Activated T-helper 2 cell treated with anti-CD3 and anti-CD28 coated beads, Interferon-gamma antibody, Interleukin-2, Interleukin-4, amounts not matched to agents 10 μg/mL and 5 μg/mL and 100 μg/mL, durations not matched to agents 14 hours and 24 hours and 36 hours (primary cell): ENCODE results near the gene PPP4R4. TPM values are rescaled to one million over a fixed set of nuclear protein-coding genes. Genes with fewer than 3 reads are reported as not detected.

Source experiments
- DNase-seq: peaks from one replicate; pipeline ENCODE4 v3.0.0; 2021; ENCODE audit warnings: low spot score
- H3K27ac Mint-ChIP-seq: one replicate; pipeline ENCODE4 v1.8.0; 2021; ENCODE audit warnings: mixed read lengths
- H3K27me3 Mint-ChIP-seq: one replicate; pipeline ENCODE4 v1.8.0; 2021; ENCODE audit warnings: low read depth, mixed read lengths
- H3K36me3 Mint-ChIP-seq: one replicate; pipeline ENCODE4 v1.8.0; 2021; ENCODE audit warnings: low read depth, mixed read lengths
- H3K4me1 Mint-ChIP-seq: one replicate; pipeline ENCODE4 v1.8.0; 2021; ENCODE audit warnings: low read depth, mixed read lengths
- H3K4me3 Mint-ChIP-seq: one replicate; pipeline ENCODE4 v1.8.0; 2021; ENCODE audit warnings: low read depth, mild to moderate bottlenecking, moderate library complexity, mixed read lengths
- H3K9me3 Mint-ChIP-seq: one replicate; pipeline ENCODE4 v1.8.0; 2021; ENCODE audit warnings: mixed read lengths
- intact Hi-C: fragments of 100-400 bp; cut with micrococcal nuclease; formaldehyde crosslinking; loops from one replicate; pipeline ENCODE4 v1.15.1; 2023
- total RNA-seq: library from RNA; stranded (reverse); gene quantifications from 2 replicates; pipeline ENCODE4 v1.2.3, GENCODE V29; 2022

Gene PPP4R4, protein sequence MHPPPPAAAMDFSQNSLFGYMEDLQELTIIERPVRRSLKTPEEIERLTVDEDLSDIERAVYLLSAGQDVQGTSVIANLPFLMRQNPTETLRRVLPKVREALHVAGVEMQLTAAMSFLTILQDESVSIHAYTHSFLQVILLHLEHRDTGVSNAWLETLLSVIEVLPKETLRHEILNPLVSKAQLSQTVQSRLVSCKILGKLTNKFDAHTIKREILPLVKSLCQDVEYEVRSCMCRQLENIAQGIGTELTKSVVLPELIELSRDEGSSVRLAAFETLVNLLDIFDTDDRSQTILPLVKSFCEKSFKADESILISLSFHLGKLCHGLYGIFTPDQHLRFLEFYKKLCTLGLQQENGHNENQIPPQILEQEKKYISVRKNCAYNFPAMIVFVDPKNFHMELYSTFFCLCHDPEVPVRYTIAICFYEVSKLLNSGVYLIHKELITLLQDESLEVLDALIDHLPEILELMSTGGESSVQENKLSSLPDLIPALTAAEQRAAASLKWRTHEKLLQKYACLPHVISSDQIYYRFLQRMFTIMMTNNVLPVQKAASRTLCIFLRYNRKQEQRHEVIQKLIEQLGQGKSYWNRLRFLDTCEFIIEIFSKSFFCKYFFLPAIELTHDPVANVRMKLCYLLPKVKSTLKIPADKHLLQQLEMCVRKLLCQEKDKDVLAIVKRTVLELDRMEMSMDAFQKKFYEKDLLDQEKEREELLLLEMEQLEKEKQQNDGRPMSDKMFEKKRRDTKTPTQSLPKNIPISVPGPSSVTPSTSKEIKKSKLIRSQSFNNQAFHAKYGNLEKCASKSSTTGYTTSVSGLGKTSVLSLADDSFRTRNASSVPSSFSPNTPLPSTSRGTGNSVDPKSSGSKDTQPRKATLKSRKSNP
- total RNA-seq, result 1.2 and 1.8 TPM in 2 replicates

DNA sequence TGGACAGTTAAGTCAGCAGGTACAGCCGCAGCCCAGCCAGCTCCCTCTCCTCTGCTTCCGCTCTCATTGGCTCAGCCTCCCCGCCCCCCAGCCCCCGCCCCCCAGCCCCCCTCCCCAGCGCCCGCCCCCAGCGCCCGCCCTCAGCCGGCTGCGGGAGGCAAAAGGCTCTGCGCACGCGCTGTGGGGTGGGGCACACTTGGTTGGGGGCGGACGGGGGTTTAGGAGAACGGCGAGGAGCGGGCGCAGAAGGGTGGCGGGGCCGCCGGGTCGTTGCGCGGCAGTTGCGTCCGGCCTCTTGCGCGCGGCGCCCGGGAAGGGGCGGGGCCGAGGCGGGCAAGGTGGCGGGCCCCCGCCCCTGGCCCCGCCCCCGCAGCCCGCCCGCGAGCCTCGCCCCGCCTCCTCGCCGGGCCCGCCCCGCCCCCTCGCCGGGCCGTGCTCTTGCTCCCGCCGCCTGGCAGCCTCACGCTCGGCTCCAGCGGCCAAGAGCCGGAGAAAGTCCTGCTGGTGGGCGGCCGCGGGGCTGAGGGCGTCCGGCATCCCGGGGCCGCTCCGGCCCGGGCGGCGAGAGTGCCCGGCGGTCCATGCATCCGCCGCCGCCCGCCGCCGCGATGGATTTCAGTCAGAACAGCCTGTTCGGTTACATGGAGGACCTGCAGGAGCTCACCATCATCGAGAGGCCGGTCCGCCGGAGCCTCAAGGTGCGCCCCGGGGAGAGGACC is at the start of gene PPP4R4:
Gene PPP4R4 (plus strand): TSS at position 438 of the 719 bp plus-strand sequence. CDS start 144 bp downstream, at position 582.
- Mint-ChIP-seq H3K9me3 (no peaks in the 10 kb centered on the region), H3K4me1 (peaks cover 21% of the 10 kb centered on the region), H3K4me3 (peak within 1 kb of the TSS; percentile 78), H3K27me3 (peaks cover 57% of the 10 kb centered on the region), H3K36me3 (no peaks in the 10 kb centered on the region), H3K27ac (no peak within 1 kb of the TSS)
- peak; percentile 89 for DNase-seq
- intact Hi-C loops, result loop anchor here (1.0 to 10.0 kb wide), 3 partner anchors 29 to 221 kb away; partner anchors contain the start of genes DDX24 and IFI27L1

DNA sequence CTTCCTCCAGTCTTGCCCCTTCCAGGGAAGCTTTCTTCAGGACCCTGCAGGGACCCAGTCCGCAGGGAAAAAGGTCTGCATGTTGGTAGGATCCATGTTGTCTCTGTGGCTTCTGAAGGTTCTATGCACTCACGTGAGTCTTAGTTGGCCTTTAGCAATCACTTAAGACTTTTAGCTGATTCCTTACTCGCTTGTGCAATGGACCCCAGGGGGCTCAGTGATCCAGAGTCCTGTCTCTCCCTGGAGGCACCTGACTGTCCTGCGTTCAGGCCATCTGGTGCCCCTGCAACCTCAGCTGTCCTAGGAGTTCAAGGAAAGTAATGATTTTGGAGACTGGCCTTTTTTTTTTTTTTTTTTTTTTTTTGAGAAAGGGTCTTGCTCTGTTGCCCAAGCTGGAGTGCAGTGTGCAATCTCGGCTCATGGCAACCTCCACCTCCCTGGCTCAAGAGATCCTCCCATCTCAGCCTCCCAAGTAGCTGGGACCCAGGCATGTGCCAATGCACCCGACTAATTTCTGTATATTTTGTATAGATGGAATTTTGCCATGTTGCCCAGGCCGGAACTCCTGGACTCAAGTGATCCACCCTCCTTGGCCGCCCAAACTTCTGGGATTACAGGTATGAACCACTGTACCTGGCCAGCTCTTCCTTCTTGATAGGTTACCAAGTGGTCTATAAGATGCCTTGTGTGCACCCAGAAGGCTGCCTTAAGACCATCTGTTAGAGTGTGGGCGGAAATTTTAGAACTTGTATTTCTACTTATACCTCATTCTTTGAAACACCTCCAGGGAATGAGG is 49.3 kb upstream of the PPP4R4 start:
- no peak for DNase-seq
- Mint-ChIP-seq H3K27me3 (peaks cover 11% of the 10 kb centered on the region), H3K27ac (no peak overlapping the region), H3K4me1 (peaks cover 9% of the 10 kb centered on the region), H3K9me3 (peaks cover 8% of the 10 kb centered on the region), H3K36me3 (no peaks in the 10 kb centered on the region), H3K4me3 (no peak overlapping the region)
- intact Hi-C loops, result no loop called here

DNA sequence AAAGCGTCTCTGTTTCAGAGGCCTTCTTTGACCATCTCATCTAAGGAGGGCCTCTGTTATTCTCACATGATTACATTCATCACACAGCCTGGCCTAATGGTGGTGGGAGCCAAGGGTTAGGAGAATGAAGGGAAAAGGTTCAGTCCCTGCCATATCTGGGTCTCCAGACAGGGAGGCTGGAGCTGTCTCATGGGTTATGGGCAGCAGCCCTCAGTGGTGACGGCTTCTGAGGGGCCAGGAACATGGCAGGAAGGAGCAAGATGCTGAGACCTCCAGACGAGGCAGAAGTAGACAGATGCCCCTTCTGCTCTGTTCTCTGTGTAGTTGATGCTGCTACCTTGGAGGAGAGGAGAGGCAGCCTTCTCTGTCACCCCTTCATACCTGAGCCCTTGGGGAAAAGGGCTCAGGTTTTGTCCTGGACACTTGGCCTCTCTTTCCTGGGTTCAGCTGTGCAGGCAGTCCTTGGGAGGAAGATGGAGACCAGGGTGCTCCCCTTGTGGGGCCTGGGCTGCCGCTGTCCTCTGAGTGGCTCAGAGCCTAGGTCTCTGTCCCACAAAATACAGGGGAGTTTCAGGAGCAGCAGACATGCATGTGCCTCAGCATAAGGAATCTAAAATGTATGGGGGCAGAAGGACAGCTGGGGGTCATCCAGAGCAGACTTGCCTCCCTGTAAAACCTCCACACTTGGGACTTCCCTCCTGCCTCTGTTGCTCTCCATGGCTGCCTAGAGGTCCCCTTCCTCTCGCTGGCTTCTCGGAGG is 48.3 kb upstream of the PPP4R4 start:
- H3K9me3 Mint-ChIP-seq, result peaks cover 3% of the 10 kb centered on the region
- H3K36me3 Mint-ChIP-seq, result no peaks in the 10 kb centered on the region

DNA sequence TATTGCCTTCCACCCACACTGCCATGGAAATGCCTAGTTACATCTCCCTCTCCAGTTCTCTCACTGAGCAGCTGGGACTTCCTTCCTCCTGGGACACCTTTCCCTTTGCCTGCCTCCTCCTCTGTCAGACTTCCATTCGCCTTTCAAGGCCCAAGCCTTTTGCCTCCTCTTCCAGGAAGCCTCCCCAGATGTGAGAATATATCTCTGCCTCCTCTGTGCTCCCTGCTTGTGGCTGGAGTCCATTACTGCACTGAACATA is 47.8 kb upstream of the PPP4R4 start:
- H3K4me1 Mint-ChIP-seq, result peaks cover 16% of the 10 kb centered on the region
- no peak overlapping the region for H3K4me3 Mint-ChIP-seq
- H3K9me3 Mint-ChIP-seq, result no peaks in the 10 kb centered on the region
- H3K36me3 Mint-ChIP-seq, result no peaks in the 10 kb centered on the region
- peaks cover 8% of the 10 kb centered on the region for H3K27me3 Mint-ChIP-seq
- DNase-seq, result no peak
- no peak overlapping the region for H3K27ac Mint-ChIP-seq
- intact Hi-C loops, result no loop called here

More for the DNA sequence above, 48.3 kb upstream of the PPP4R4 start:
- H3K27ac Mint-ChIP-seq, result no peak overlapping the region
- no peak for DNase-seq
- H3K4me3 Mint-ChIP-seq, result no peak overlapping the region
- intact Hi-C loops, result no loop called here
- H3K4me1 Mint-ChIP-seq, result peaks cover 16% of the 10 kb centered on the region
- peaks cover 7% of the 10 kb centered on the region for H3K27me3 Mint-ChIP-seq

DNA sequence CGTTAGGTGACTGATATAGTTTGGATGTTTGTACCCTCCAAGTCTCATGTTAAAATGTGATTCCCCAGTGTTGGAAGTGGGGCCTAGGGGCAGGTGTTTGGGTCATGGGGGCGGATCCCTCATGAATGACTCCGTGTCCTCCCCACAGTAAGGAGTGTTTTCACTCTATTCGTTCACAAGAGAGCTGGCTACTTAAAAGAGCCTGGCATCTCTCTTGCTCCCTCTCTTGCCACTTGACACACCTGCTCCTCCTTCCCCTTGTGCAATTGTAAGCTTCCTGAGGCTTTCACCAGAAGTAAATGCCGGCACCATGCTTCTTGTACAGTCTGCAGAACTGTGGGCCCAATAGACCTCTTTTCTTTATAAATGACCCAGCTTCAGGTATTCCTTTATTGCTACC is 47.3 kb upstream of the PPP4R4 start:
- Mint-ChIP-seq H3K27me3 (peaks cover 5% of the 10 kb centered on the region), H3K9me3 (no peaks in the 10 kb centered on the region), H3K27ac (no peak overlapping the region), H3K4me3 (no peak overlapping the region), H3K4me1 (peaks cover 16% of the 10 kb centered on the region), H3K36me3 (no peaks in the 10 kb centered on the region)
- DNase-seq, result no peak
- intact Hi-C loops, result no loop called here

DNA sequence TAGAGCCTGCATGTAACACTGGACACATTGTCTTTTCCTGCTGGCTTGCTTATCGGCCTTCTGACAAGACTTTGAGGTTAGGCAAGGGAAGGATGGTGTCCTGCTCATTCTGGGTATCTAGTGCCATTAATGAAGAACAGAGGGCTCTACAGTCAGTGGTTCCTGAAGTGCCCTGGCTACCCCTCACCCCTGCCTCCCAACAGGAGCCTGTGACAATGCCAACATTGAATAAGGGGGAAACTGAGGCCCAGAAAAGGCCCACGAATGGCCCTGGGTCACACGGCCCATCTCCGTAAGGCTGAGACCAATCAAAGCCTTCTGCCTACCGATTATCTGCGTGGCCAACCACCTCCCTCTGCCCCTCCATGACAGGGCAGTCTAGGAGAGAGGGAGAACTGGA is 46.8 kb upstream of the PPP4R4 start:
- Mint-ChIP-seq H3K27ac (no peak overlapping the region), H3K36me3 (no peaks in the 10 kb centered on the region), H3K4me3 (peak overlapping the region; percentile 81), H3K4me1 (peaks cover 19% of the 10 kb centered on the region), H3K9me3 (no peaks in the 10 kb centered on the region), H3K27me3 (peaks cover 9% of the 10 kb centered on the region)
- intact Hi-C loops, result no loop called here
- DNase-seq, result no peak

DNA sequence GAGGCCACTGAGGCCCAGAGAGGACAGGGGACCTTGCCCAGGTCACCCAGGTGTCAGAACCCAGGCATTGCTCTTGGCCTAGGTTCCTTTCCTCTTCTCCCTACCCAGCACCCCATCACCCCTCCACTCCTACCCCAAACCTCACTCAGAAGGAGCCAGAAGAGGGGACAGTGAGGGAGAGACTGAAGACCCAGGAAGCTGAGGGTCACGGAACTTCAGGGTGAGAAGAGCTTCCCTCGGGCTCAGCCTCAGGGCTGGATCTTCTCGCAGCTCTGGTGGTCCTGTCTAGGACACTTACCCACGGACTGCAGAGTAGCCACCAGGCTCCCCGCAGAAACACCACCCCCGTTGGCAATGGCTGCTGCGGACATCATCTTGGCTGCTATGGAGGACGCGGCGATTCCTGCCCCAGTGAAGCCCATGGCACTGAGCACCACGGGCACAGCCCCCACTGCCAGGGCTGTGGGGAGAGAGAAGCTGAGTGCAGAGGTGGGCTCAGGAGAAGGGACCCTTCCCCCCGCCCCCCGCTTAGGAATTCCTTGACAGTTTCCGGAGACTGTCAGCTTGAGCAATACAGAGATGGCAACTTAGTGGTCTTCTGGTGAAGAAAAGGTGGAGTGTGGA is 45.8 kb upstream of the PPP4R4 start:
- Mint-ChIP-seq H3K27me3 (peaks cover 11% of the 10 kb centered on the region), H3K4me1 (peaks cover 19% of the 10 kb centered on the region), H3K36me3 (no peaks in the 10 kb centered on the region), H3K9me3 (no peaks in the 10 kb centered on the region), H3K27ac (peak overlapping the region; percentile 82), H3K4me3 (peak overlapping the region; percentile 81)
- intact Hi-C loops, result no loop called here
- no peak for DNase-seq

DNA sequence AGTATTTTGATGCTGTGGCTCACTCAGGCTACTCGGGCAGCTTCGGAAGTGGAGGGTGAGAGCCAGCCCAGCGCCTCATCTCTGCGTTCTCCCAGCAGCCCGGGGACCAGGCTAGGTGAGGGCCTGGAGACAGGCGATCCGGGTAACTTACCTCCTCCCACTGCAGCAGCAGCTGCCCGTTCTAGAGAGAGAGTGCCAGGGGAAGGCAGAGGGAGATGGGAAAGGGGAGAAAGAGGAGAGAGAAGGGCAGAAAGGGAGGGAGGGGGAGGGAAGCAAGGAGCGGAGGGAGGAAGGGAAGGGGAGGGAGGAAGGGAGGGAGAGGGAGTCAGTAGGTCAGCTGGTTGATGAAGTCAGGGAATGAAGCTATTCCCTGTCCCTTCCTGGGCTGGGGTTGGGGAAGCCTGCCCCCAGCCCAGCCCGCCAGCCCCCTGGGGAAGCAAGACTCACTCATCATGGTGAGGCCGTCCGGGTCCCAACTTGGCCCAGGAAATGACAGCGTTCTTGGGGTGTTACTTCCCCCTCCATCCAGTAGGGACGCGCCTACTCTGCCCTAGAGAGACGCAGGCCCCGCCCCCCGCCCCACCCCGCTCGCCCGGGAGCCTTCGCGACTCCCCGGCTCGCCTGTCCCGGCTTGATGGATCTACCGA is 44.9 kb upstream of the PPP4R4 start, which contains the start of gene IFI27L2:
Gene IFI27L2 (minus strand): TSS at position 494 of the 647 bp plus-strand sequence. CDS start 40 bp downstream, at position 454.
- intact Hi-C loops, result no loop called here
- Mint-ChIP-seq H3K4me3 (peak within 1 kb of the TSS; percentile 81), H3K4me1 (peaks cover 19% of the 10 kb centered on the region), H3K9me3 (no peaks in the 10 kb centered on the region), H3K36me3 (no peaks in the 10 kb centered on the region), H3K27me3 (peaks cover 17% of the 10 kb centered on the region), H3K27ac (peak within 1 kb of the TSS; percentile 82)
- peak; percentile 58 for DNase-seq

DNA sequence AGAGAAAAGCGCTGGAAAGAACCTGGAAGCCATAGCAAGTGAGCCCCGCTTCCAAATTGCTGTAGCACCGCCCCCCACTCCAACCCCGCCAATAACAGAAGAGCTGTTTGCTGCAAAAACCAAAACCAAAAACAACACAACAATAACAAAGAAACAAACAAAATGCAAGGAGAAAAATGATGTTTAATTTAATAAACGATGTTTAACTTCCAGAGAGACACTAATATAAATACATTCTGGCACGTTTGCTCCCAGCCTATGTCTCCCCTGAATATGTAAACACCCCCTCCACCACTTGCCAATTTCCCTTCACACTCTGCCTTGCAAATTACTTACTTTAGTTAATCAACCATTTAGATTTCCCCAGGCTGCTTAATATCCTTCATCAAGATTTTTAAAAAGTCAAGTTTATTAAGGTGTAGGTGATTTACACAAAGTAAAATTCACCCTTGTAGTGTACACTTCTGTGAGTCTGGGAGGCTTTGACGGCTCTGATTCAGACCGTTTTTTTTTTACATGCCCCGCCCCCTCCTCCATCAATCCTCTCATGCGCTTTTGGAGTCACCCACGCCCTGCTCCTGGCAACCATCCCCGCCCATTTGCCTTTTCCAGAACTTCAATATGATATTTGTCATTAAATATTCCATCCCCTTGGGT is 44.2 kb upstream of the PPP4R4 start:
- Mint-ChIP-seq H3K27me3 (peaks cover 20% of the 10 kb centered on the region), H3K27ac (no peak overlapping the region), H3K4me1 (peaks cover 19% of the 10 kb centered on the region), H3K9me3 (peaks cover 4% of the 10 kb centered on the region), H3K36me3 (no peaks in the 10 kb centered on the region), H3K4me3 (peak overlapping the region; percentile 81)
- intact Hi-C loops, result loop anchor here (1.0 to 2.0 kb wide), 2 partner anchors 49 to 191 kb away; partner anchors contain the start of genes DDX24 and IFI27L1
- peak; percentile 21 for DNase-seq

DNA sequence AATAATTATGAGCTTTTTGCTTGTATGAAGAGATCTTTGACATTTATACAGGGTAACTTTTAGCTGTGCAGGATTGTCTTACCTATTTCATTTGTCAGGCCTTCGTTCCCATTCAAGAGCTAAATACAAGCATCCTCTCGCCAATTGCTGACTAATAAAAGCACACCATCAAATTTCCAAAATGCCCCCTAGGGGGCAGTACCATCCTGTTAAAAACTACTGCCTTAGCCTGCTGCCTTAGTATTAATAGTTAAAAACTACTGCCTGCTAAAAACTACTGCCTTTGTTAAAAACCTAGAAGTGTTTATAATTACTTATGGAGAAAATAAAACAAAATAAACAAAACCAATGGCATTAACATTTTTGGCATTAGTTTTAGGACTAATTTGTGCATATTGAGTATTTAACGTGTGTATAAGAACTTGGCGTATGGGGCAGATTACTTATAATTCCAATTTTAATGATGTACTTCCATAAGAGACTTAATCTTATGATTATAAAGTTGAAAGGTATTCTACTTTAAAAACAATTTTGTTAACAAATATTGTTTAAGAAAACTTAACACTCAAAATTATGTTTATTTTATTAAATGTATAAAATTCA is 41.7 kb upstream of the PPP4R4 start:
- Mint-ChIP-seq H3K9me3 (peaks cover 14% of the 10 kb centered on the region), H3K27ac (no peak overlapping the region), H3K27me3 (peaks cover 32% of the 10 kb centered on the region), H3K4me3 (no peak overlapping the region), H3K4me1 (peaks cover 22% of the 10 kb centered on the region), H3K36me3 (no peaks in the 10 kb centered on the region)
- DNase-seq, result peak; percentile 50
- intact Hi-C loops, result loop anchor here (1.0 kb wide), 1 partner anchor 48 kb away; no protein-coding TSS in a partner anchor
